SK-N-SH (cell line): ENCODE measurements around the gene IGFBPL1. TPM values are rescaled to one million over a fixed set of nuclear protein-coding genes. Genes with fewer than 3 reads are reported as not detected.
A peak's percentile ranks its signal among the peaks of the same experiment; 100 is the strongest.
"Not testable (repeated sequence)": the region's sequence is repeated elsewhere in the genome, so short reads cannot be mapped to it uniquely, and the experiment has no call there.

ENCODE experiments used
- CTCF ChIA-PET: fragments of 300-600, 350-600 bp; formaldehyde crosslinking; extraction: SDS; loops from one replicate; lab custom pipeline; 2021; lab: Yijun Ruan, JAX
- POLR2A ChIA-PET: fragments of 350-600 bp; sonication (Branson Sonifier 250); formaldehyde crosslinking; extraction: SDS; loops from one replicate; lab custom pipeline; 2020; ENCODE audit warnings: antibody characterized with exemption, inconsistent platforms; lab: Yijun Ruan, JAX
- DNase-seq: peaks from one replicate; pipeline ENCODE4 v3.0.0; 2012
- H2AFZ ChIP-seq: fragments of 200-600 bp; sonication (generic); 2 replicates; pipeline ENCODE4 v1.8.1; 2016; ENCODE audit warnings: antibody characterized with exemption, mild to moderate bottlenecking, low read depth
- H3F3A ChIP-seq: fragments of 200-600 bp; sonication (generic); replicated peaks from 2 replicates; pipeline ENCODE3; 2016; ENCODE audit warnings: antibody characterized with exemption, mild to moderate bottlenecking; ENCODE audit not compliant: insufficient read depth
- H3K27ac ChIP-seq, 2 experiments: fragments of 200-500 bp in 1 of 2; fragments of 200-600 bp in 1 of 2; sonication (Bioruptor generic) in 1 of 2; sonication (generic), shearing (Covaris generic) in 1 of 2; 2 replicates each; pipeline versions ENCODE4 v1.5.1 to v1.6.1; 2014 to 2016; ENCODE audit warnings: low read depth in 2 of 2, inconsistent platforms in 1 of 2, low read length in 1 of 2, mild to moderate bottlenecking in 1 of 2, mixed read lengths in 1 of 2
- H3K27me3 ChIP-seq: fragments of 200-600 bp; sonication (generic), shearing (Covaris generic); 2 replicates; pipeline ENCODE4 v1.6.1; 2016; ENCODE audit warnings: mixed run types; ENCODE audit not compliant: insufficient read depth
- H3K36me3 ChIP-seq, 2 experiments: fragments of 200-500 bp in 1 of 2; fragments of 200-600 bp in 1 of 2; sonication (Bioruptor generic) in 1 of 2; sonication (generic) in 1 of 2; replicated peaks in 1 of 2; 2 replicates each; pipeline versions ENCODE3 to v1.5.1; 2014 to 2016; ENCODE audit warnings: low read length in 1 of 2, mild to moderate bottlenecking in 1 of 2; ENCODE audit not compliant: insufficient read depth in 2 of 2, control insufficient read depth in 1 of 2
- H3K4me1 ChIP-seq, 2 experiments: fragments of 200-500 bp in 1 of 2; fragments of 200-600 bp in 1 of 2; sonication (Bioruptor generic) in 1 of 2; sonication (generic), shearing (Covaris generic) in 1 of 2; 2 replicates each; pipeline versions ENCODE4 v1.5.1 to v1.6.1; 2014 to 2016; ENCODE audit warnings: low read depth in 1 of 2, low read length in 1 of 2, mixed run types in 1 of 2; ENCODE audit not compliant: insufficient read depth in 2 of 2, control insufficient read depth in 1 of 2
- H3K4me2 ChIP-seq: fragments of 200-600 bp; sonication (generic), shearing (Covaris generic); 2 replicates; pipeline ENCODE4 v1.6.1; 2017; ENCODE audit warnings: mixed run types
- H3K4me3 ChIP-seq, 2 experiments: fragments of 200-500 bp in 1 of 2; fragments of 200-600 bp in 1 of 2; sonication (Bioruptor generic) in 1 of 2; sonication (generic), shearing (Covaris generic) in 1 of 2; 2 replicates each; pipeline versions ENCODE4 v1.5.1 to v1.8.1; 2014 to 2016; ENCODE audit warnings: low read depth in 2 of 2, inconsistent platforms in 1 of 2, low read length in 1 of 2, mild to moderate bottlenecking in 1 of 2, mixed read lengths in 1 of 2, moderate library complexity in 1 of 2
- H3K79me2 ChIP-seq: fragments of 200-600 bp; sonication (generic); 2 replicates; pipeline ENCODE4 v1.8.1; 2017; ENCODE audit warnings: mild to moderate bottlenecking; ENCODE audit not compliant: insufficient read depth
- H3K9ac ChIP-seq: fragments of 200-600 bp; sonication (generic); 2 replicates; pipeline ENCODE4 v1.6.1; 2017; ENCODE audit warnings: mixed run types
- H3K9me2 ChIP-seq: fragments of 200-600 bp; sonication (generic); 2 replicates; pipeline ENCODE4 v1.6.1; 2017; ENCODE audit warnings: mixed run types
- H3K9me3 ChIP-seq: fragments of 200-600 bp; sonication (generic); 2 replicates; pipeline ENCODE4 v1.6.1; 2017; ENCODE audit warnings: mixed run types, mild to moderate bottlenecking, moderate library complexity
- H4K20me1 ChIP-seq: fragments of 200-600 bp; sonication (generic); 2 replicates; pipeline ENCODE4 v1.6.1; 2017; ENCODE audit warnings: mild to moderate bottlenecking, mixed run types; ENCODE audit not compliant: insufficient read depth
- ELF1 ChIP-seq: IDR thresholded peaks from 2 replicates; pipeline ENCODE4 v1.4.0; 2012
- EZH2phosphoT487 ChIP-seq: fragments of 200-600 bp; sonication (generic); IDR thresholded peaks from 2 replicates; pipeline ENCODE4 v1.6.1; 2017; ENCODE audit warnings: low read depth, mixed run types, mild to moderate bottlenecking, antibody characterized with exemption, moderate library complexity, borderline replicate concordance
- FOXM1 ChIP-seq: IDR thresholded peaks from 2 replicates; pipeline ENCODE4 v1.4.0; 2012; ENCODE audit warnings: low read depth, mild to moderate bottlenecking
- GABPA ChIP-seq: IDR thresholded peaks from 2 replicates; pipeline ENCODE4 v1.4.0; 2012; ENCODE audit warnings: low read depth, mild to moderate bottlenecking
- MEF2A ChIP-seq: IDR thresholded peaks from 2 replicates; pipeline ENCODE4 v1.4.0; 2012; ENCODE audit warnings: low read depth, borderline replicate concordance
- NRF1 ChIP-seq: IDR thresholded peaks from 2 replicates; pipeline ENCODE4 v1.6.1; 2012; ENCODE audit warnings: low read depth, mild to moderate bottlenecking, low read length
- RCOR1 ChIP-seq: fragments of 150-350 bp; IDR thresholded peaks from 2 replicates; pipeline ENCODE4 v1.6.1; 2017; ENCODE audit warnings: antibody characterized with exemption, low read length
- TCF12 ChIP-seq: IDR thresholded peaks from 2 replicates; pipeline ENCODE4 v1.4.0; 2012
- YY1 ChIP-seq: IDR thresholded peaks from 2 replicates; pipeline ENCODE4 v1.4.0; 2012; ENCODE audit warnings: low read depth, mild to moderate bottlenecking
- WGBS: methylation state at CpG from one replicate; pipeline ENCODE4 v1.1.6; 2017; ENCODE audit warnings: low lambda C conversion rate; 5-methylcytosine and 5-hydroxymethylcytosine counted together
- polyA plus RNA-seq, 3 experiments: library from polyadenylated mRNA; depleted of rRNA; stranded (reverse); fragments of >200 nt; gene quantifications; 2 replicates each; pipeline ENCODE4 v1.2.3, GENCODE V29; 2012
- TF ChIP-seq, protein P1 (sequence below): IDR thresholded peaks from 2 replicates; pipeline ENCODE4 v1.6.1; 2012; ENCODE audit warnings: mild to moderate bottlenecking, low read depth, low read length, moderate library complexity
- TF ChIP-seq, protein P2 (sequence below): fragments of 150-350 bp; IDR thresholded peaks from 2 replicates; pipeline ENCODE4 v1.6.1; 2017; ENCODE audit warnings: antibody characterized with exemption, low read length, low read depth, borderline replicate concordance

IGFBPL1 gene, protein sequence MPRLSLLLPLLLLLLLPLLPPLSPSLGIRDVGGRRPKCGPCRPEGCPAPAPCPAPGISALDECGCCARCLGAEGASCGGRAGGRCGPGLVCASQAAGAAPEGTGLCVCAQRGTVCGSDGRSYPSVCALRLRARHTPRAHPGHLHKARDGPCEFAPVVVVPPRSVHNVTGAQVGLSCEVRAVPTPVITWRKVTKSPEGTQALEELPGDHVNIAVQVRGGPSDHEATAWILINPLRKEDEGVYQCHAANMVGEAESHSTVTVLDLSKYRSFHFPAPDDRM
- 0.41 and 1.5 TPM in 2 replicates for polyA plus RNA-seq (2012; rRNA removed)
- 0.63 and 1.5 TPM in 2 replicates for polyA plus RNA-seq (2012; cell fraction: cytosol; rRNA removed)
- polyA plus RNA-seq (2012; cell fraction: nucleus; rRNA removed): 0.07 and 0.19 TPM in 2 replicates

DNA sequence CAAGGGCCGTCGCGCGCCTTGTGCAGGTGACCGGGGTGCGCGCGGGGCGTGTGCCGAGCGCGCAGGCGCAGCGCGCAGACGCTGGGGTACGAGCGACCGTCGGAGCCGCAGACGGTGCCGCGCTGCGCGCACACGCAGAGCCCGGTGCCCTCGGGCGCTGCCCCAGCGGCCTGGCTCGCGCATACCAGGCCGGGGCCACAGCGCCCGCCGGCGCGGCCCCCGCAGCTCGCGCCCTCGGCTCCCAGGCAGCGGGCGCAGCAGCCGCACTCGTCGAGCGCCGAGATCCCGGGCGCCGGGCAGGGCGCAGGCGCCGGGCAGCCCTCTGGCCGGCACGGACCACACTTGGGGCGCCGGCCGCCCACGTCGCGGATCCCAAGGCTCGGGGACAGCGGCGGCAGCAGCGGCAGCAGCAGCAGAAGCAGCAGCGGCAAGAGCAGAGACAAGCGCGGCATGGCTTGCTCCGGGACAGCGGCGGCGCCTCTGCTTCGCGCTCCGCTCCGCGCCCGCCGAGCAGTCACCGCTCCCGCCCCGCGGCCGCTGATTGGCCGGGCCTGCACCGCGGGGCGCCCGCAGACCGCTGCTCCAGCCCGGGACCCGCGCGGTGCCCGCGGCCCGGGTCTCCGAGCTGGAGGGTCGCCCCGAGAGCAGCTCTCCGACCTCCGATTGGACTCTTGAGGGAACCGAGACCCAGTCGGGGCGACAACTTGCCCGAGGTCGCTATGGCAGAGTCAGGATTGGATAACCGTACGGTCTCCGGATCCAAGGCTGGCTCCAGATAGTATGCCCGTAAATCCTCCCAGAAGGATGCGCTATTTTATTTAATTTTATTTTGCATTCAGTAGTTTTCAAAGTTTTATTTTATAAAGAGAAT is at the start of gene IGFBPL1:
Gene IGFBPL1, minus strand, starts transcription at position 482 of the 871 bp plus-strand sequence. Its CDS starts 30 bp downstream, at position 452.
- no peak within 1 kb of the TSS for H2AFZ ChIP-seq
- H3K9me3 ChIP-seq: no peaks in the 10 kb centered on the region
- no peak within 1 kb of the TSS for H3K9ac ChIP-seq
- no peaks in the 10 kb centered on the region for H3F3A ChIP-seq
- H3K79me2 ChIP-seq: no peaks in the 10 kb centered on the region
- H3K27ac ChIP-seq: peak within 1 kb of the TSS in 1 of 2 experiments; percentile 100; a peak in 2 of 4 replicates
- TF ChIP-seq RCOR1 (no peak), YY1 (no peak), NRF1 (peak; percentile 64)
- H4K20me1 ChIP-seq: no peaks in the 10 kb centered on the region
- DNase-seq: peak; percentile 89
- H3K4me2 ChIP-seq: 0 out of 2 replicates have a peak within 1 kb of the TSS, but pooled peaks have one; percentile 44
- H3K4me3 ChIP-seq: peak within 1 kb of the TSS; percentile 39 to 56; a peak in 3 of 4 replicates
- no peaks in the 10 kb centered on the region for H3K36me3 ChIP-seq
- H3K4me1 ChIP-seq: peaks cover 3 to 44% of the 10 kb centered on the region in 2 experiments; a peak in 2 of 4 replicates
- no peaks in the 10 kb centered on the region for H3K9me2 ChIP-seq
- ChIA-PET POLR2A (interaction anchor here (0.6 kb wide), 1 partner anchor 565 kb away, joined by 3 read pairs; no protein-coding TSS in a partner anchor), CTCF (no interaction called here)
- H3K27me3 ChIP-seq: peaks cover 49% of the 10 kb centered on the region
- 3% methylated on average over 27 of the region's 115 CpGs for WGBS

DNA sequence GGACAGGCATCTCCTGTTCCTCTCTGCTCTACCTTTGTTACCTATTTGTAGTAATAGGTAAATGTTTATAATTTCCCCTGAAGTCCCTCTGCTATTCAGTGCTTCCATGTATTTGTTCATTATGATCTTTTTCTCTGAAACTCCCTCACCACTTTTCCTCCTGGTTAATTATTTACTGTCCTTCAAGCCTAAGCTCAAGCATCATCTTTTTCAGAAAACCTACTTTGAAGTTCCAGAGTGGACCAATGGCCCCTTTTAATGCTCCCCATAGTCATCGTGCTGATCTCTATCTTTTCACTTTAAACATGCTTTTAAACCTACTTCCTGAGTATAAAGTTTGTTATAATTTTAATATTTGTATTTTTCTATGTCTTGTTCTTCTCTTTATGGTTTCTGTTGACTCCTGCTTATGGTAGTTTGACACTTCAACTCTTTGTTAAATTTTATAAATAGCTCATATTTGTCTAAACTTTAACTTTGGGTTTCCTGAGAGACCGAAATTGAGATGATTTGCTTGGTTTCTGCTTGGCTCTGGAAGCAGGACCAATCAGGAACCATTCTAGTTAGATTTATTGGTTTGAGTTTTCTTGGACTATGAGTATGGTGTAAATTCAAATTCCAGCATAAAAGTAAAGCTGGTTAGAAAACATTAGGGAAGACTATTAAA is 48.5 kb upstream of the IGFBPL1 start:
- H3F3A ChIP-seq, H3K27ac ChIP-seq, H3K9ac ChIP-seq, H3K4me3 ChIP-seq, POLR2A ChIA-PET, H2AFZ ChIP-seq, H3K4me1 ChIP-seq, H3K9me3 ChIP-seq, H3K79me2 ChIP-seq, H3K27me3 ChIP-seq, H3K4me2 ChIP-seq, DNase-seq, H4K20me1 ChIP-seq, H3K9me2 ChIP-seq, H3K36me3 ChIP-seq: not testable (repeated sequence)
- 42% methylated on average over 2 of the region's 2 CpGs for WGBS
- CTCF ChIA-PET: interaction anchor here (1.2 kb wide), 1 partner anchor 22 kb away, joined by 3 read pairs; no protein-coding TSS in a partner anchor

DNA sequence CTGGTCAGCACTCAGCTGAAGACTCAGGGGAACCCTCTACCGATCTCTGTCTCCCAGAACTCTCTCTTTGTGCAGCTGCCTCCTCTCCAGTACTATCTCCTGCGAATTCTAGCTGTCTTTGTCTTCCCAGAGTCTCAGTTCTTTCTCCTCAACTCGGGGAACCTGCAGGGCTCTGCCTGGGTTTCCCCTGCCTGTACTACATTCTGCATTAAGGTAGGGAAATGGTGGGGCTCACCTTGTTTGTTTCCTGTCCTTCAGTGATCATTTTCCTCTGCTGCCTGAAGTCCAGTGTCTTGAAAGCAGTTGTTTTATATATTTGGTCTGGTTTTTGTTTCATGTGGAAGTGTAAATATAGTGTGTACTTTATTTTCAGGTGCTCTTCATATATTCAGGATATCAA is 43.1 kb upstream of the IGFBPL1 start:
- H3K4me2 ChIP-seq: no peak overlapping the region
- no peak overlapping the region for H3K9ac ChIP-seq
- H3K36me3 ChIP-seq: no peaks in the 10 kb centered on the region
- H3K79me2 ChIP-seq: no peaks in the 10 kb centered on the region
- H3K27ac ChIP-seq: no peak overlapping the region
- POLR2A ChIA-PET: no interaction called here
- no peaks in the 10 kb centered on the region for H3F3A ChIP-seq
- no peaks in the 10 kb centered on the region for H3K9me2 ChIP-seq
- no peak overlapping the region for H2AFZ ChIP-seq
- no peaks in the 10 kb centered on the region for H3K27me3 ChIP-seq
- H3K4me3 ChIP-seq: no peak overlapping the region
- DNase-seq: no peak
- CTCF ChIA-PET: interaction anchor here (1.3 kb wide), 1 partner anchor 51 kb away, joined by 3 read pairs; no protein-coding TSS in a partner anchor
- H3K9me3 ChIP-seq: no peaks in the 10 kb centered on the region
- H4K20me1 ChIP-seq: no peaks in the 10 kb centered on the region
- 22% methylated on average over 3 of the region's 3 CpGs for WGBS
- no peaks in the 10 kb centered on the region for H3K4me1 ChIP-seq
- TF ChIP-seq TCF12 (no peak), FOXM1 (no peak), ELF1 (no peak), MEF2A (no peak), GABPA (no peak), EZH2phosphoT487 (no peak), YY1 (no peak), NRF1 (no peak)
- TF ChIP-seq, protein P1, sequence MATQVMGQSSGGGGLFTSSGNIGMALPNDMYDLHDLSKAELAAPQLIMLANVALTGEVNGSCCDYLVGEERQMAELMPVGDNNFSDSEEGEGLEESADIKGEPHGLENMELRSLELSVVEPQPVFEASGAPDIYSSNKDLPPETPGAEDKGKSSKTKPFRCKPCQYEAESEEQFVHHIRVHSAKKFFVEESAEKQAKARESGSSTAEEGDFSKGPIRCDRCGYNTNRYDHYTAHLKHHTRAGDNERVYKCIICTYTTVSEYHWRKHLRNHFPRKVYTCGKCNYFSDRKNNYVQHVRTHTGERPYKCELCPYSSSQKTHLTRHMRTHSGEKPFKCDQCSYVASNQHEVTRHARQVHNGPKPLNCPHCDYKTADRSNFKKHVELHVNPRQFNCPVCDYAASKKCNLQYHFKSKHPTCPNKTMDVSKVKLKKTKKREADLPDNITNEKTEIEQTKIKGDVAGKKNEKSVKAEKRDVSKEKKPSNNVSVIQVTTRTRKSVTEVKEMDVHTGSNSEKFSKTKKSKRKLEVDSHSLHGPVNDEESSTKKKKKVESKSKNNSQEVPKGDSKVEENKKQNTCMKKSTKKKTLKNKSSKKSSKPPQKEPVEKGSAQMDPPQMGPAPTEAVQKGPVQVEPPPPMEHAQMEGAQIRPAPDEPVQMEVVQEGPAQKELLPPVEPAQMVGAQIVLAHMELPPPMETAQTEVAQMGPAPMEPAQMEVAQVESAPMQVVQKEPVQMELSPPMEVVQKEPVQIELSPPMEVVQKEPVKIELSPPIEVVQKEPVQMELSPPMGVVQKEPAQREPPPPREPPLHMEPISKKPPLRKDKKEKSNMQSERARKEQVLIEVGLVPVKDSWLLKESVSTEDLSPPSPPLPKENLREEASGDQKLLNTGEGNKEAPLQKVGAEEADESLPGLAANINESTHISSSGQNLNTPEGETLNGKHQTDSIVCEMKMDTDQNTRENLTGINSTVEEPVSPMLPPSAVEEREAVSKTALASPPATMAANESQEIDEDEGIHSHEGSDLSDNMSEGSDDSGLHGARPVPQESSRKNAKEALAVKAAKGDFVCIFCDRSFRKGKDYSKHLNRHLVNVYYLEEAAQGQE: no peak
- TF ChIP-seq, protein P2, sequence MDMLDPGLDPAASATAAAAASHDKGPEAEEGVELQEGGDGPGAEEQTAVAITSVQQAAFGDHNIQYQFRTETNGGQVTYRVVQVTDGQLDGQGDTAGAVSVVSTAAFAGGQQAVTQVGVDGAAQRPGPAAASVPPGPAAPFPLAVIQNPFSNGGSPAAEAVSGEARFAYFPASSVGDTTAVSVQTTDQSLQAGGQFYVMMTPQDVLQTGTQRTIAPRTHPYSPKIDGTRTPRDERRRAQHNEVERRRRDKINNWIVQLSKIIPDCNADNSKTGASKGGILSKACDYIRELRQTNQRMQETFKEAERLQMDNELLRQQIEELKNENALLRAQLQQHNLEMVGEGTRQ: no peak
- TF ChIP-seq, all 33 proteins: peak for 0
